Body of pancreas (tissue), 4 donors: ENCODE measurements around the gene RALGPS2.

Source experiments
- POLR2A ChIP-seq, 3 donors: fragments of 450-650 bp; IDR thresholded peaks; one replicate each; pipeline ENCODE4 v1.6.1; 2016; ENCODE audit warnings: antibody characterized with exemption in 3 of 3, mild to moderate bottlenecking in 2 of 3
- TF ChIP-seq, protein P1 (sequence below), 7 experiments: fragments of 450-650 bp in 4 of 7; fragments of 200-600 bp in 3 of 7; sonication (generic) in 3 of 7; IDR thresholded peaks; one replicate each; pipeline ENCODE4 v1.5.1; 2016 to 2019; ENCODE audit warnings: antibody characterized with exemption in 7 of 7

DNA sequence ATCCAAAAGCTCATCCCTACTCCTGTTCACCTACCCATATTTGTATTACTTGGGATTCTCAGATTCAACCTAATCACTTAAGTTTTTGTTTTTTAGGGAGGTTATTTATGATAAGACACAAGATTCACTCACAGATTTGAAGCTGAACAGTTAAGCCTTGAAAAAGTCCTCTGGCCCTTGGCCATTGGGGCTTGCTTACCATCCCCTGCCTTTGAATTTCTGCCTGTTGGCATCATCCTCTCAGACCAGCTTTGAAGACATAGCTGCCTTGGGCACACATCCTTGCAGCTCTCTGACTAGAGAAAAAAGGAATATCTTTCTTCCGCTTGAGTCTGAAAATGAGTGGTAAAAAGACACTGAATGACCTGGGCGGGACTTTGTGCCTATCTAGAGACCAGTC lies 41.8 kb upstream of the RALGPS2 start:
- TF ChIP-seq, protein P1, sequence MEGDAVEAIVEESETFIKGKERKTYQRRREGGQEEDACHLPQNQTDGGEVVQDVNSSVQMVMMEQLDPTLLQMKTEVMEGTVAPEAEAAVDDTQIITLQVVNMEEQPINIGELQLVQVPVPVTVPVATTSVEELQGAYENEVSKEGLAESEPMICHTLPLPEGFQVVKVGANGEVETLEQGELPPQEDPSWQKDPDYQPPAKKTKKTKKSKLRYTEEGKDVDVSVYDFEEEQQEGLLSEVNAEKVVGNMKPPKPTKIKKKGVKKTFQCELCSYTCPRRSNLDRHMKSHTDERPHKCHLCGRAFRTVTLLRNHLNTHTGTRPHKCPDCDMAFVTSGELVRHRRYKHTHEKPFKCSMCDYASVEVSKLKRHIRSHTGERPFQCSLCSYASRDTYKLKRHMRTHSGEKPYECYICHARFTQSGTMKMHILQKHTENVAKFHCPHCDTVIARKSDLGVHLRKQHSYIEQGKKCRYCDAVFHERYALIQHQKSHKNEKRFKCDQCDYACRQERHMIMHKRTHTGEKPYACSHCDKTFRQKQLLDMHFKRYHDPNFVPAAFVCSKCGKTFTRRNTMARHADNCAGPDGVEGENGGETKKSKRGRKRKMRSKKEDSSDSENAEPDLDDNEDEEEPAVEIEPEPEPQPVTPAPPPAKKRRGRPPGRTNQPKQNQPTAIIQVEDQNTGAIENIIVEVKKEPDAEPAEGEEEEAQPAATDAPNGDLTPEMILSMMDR (IDR thresholded peaks at IDR 0.05): no peak
- TF ChIP-seq POLR2A (IDR thresholded peaks at IDR 0.05): no peak
